PC-9 (cell line): Measurements from ENCODE around the gene PAGR1. TPM values are rescaled to one million over a fixed set of nuclear protein-coding genes. Genes with fewer than 3 reads are reported as not detected.

Experiments used
- BruUV-seq: library from RNA; stranded (reverse); fragments of 400-500 nt; replicated peaks from 2 replicates; lab custom pipeline; 2021; lab: Mats Ljungman, UMichigan
- CTCF ChIA-PET: fragments of 300-600 bp; sonication (Branson Sonifier 250); formaldehyde crosslinking; loops from one replicate; lab custom pipeline; 2022; ENCODE audit warnings: antibody characterized with exemption; lab: Charles Lee
- POLR2A ChIA-PET: fragments of 300-600 bp; sonication (Branson Sonifier 250); formaldehyde crosslinking; loops from one replicate; lab custom pipeline; 2022; ENCODE audit warnings: antibody characterized with exemption; ENCODE audit not compliant: unreplicated experiment; lab: Charles Lee
- DNase-seq, 2 experiments: peaks; one replicate each; pipeline versions ENCODE4 v3.0.0 to v3.0.0-alpha.2; 2015 to 2022; ENCODE audit warnings: mixed read lengths in 1 of 2
- H2AFZ ChIP-seq: fragments of 200-600 bp; sonication (generic); 2 replicates; pipeline ENCODE4 v1.8.1; 2017; ENCODE audit warnings: antibody characterized with exemption
- H3F3A ChIP-seq: fragments of 200-600 bp; sonication (generic); 2 replicates; pipeline ENCODE4 v1.8.1; 2017; ENCODE audit warnings: antibody characterized with exemption, mild to moderate bottlenecking, low read depth; ENCODE audit not compliant: insufficient read depth
- H3K27ac ChIP-seq: fragments of 200-600 bp; sonication (generic); 2 replicates; pipeline ENCODE4 v1.6.1; 2016; ENCODE audit warnings: mixed run types
- H3K27me3 ChIP-seq: fragments of 200-600 bp; sonication (generic); 2 replicates; pipeline ENCODE4 v1.6.1; 2016; ENCODE audit warnings: low read depth, mixed run types; ENCODE audit not compliant: insufficient read depth
- H3K36me3 ChIP-seq: fragments of 200-600 bp; sonication (generic); 2 replicates; pipeline ENCODE4 v1.6.1; 2016; ENCODE audit warnings: low read depth, mixed run types
- H3K4me1 ChIP-seq: fragments of 200-600 bp; sonication (generic); replicated peaks from 2 replicates; pipeline ENCODE4 v1.6.1; 2016; ENCODE audit warnings: mixed run types; ENCODE audit not compliant: insufficient read depth
- H3K4me2 ChIP-seq: fragments of 200-600 bp; sonication (generic); 2 replicates; pipeline ENCODE4 v1.6.1; 2017; ENCODE audit warnings: mixed run types
- H3K4me3 ChIP-seq: fragments of 200-600 bp; sonication (generic); 2 replicates; pipeline ENCODE4 v1.6.1; 2016; ENCODE audit warnings: mixed run types
- H3K79me2 ChIP-seq: fragments of 200-600 bp; sonication (generic); 2 replicates; pipeline ENCODE4 v1.6.1; 2017; ENCODE audit warnings: low read depth, mixed run types
- H3K9me2 ChIP-seq: fragments of 200-600 bp; sonication (generic); 2 replicates; pipeline ENCODE4 v1.8.1; 2017; ENCODE audit warnings: mild to moderate bottlenecking; ENCODE audit not compliant: insufficient read depth
- H3K9me3 ChIP-seq: fragments of 200-600 bp; sonication (generic); 2 replicates; pipeline ENCODE4 v1.8.1; 2016; ENCODE audit warnings: low read depth; ENCODE audit not compliant: insufficient read depth
- H4K20me1 ChIP-seq: fragments of 200-600 bp; sonication (generic); 2 replicates; pipeline ENCODE4 v1.8.1; 2017; ENCODE audit not compliant: insufficient read depth
- EZH2 ChIP-seq: fragments of 200-600 bp; sonication (generic); IDR thresholded peaks from 2 replicates; pipeline ENCODE4 v1.8.0; 2017; ENCODE audit warnings: antibody characterized with exemption, low read depth
- intact Hi-C: fragments of 100-400 bp; cut with micrococcal nuclease; formaldehyde crosslinking; loops from one replicate; pipeline ENCODE4 v1.10.0; 2022; ENCODE audit not compliant: unreplicated experiment
- total RNA-seq: library from RNA; stranded (reverse); gene quantifications from 2 replicates; pipeline ENCODE4 v1.2.3, GENCODE V29; 2021
- TF ChIP-seq, protein P1 (sequence below): fragments of 200-600 bp; sonication (generic); conservative IDR thresholded peaks from 2 replicates; pipeline ENCODE4 v1.6.1; 2017; ENCODE audit warnings: mixed run types, antibody characterized with exemption, mild to moderate bottlenecking, moderate library complexity

PAGR1 gene
- total RNA-seq, 1 experiment from 2014 or later: 27.5 TPM

DNA sequence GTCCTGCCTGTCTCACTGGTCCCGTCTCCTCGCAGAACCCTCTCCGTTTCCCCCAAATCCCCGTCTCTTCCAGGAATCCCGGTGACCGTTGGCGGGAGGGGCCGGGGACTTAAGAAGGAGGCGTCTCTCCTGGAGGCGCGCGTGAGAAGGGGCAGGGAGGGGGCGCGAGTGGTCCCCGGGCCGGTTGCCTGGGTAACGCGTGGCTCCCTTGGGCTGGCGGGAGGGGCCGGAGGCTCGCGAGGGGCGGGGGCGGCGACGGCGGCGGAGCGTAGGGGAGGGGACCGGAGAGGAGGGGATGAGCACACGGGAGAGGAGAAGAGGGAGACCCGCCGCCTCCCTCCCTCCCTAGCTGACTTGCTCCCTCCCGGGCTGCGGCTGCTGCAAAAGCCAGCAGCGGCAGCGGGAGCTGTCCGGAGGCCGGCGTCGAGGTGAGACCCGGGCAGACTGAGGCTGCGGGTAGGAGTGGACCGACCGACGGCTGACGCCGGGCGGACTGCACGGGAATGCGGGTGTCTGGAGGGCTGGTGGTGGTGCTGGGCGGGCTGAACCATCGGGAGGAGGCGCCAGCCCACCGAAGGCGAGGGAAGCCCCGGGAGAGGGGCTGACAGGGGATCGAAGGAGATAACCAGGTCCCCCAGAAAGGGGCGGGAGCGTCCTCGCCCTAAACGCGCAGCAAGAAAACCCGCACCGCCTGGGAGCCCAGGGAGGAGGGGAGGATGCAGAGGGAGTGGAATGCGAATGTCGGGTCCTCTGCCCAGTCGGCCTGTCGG is 3.9 kb upstream of the PAGR1 start, which contains the start of gene PRRT2:
Gene PRRT2, plus strand, starts transcription at position 298 of the 770 bp plus-strand sequence. CDS start 862 bp downstream, outside the sequence.
- BruUV-seq: no TSS peak
- Histone ChIP-seq H2AFZ (peak within 1 kb of the TSS; percentile 68), H3K9me3 (no peaks in the 10 kb centered on the region), H3K36me3 (0 out of 2 replicates have a peak, but pooled peaks cover 9% of the 10 kb centered on the region), H3K79me2 (peaks cover 21% of the 10 kb centered on the region), H3F3A (peaks cover 58% of the 10 kb centered on the region), H3K4me3 (peak within 1 kb of the TSS; percentile 58), H3K27ac (0 out of 2 replicates have a peak within 1 kb of the TSS, but pooled peaks have one; percentile 9), H4K20me1 (peaks cover 10% of the 10 kb centered on the region; the same call in 1 of the 2 replicates), H3K4me2 (peak within 1 kb of the TSS; percentile 91), H3K9me2 (no peaks in the 10 kb centered on the region), H3K27me3 (no peaks in the 10 kb centered on the region), H3K4me1 (peaks cover 44% of the 10 kb centered on the region)
- intact Hi-C loops: loop anchor here (2.0 to 10.0 kb wide), 2 partner anchors 183 to 217 kb away; partner anchors contain the start of gene HIRIP3
- 0 out of 2 replicates have a peak, but pooled peaks have one; percentile 39 for TF ChIP-seq EZH2
- TF ChIP-seq, protein P1, sequence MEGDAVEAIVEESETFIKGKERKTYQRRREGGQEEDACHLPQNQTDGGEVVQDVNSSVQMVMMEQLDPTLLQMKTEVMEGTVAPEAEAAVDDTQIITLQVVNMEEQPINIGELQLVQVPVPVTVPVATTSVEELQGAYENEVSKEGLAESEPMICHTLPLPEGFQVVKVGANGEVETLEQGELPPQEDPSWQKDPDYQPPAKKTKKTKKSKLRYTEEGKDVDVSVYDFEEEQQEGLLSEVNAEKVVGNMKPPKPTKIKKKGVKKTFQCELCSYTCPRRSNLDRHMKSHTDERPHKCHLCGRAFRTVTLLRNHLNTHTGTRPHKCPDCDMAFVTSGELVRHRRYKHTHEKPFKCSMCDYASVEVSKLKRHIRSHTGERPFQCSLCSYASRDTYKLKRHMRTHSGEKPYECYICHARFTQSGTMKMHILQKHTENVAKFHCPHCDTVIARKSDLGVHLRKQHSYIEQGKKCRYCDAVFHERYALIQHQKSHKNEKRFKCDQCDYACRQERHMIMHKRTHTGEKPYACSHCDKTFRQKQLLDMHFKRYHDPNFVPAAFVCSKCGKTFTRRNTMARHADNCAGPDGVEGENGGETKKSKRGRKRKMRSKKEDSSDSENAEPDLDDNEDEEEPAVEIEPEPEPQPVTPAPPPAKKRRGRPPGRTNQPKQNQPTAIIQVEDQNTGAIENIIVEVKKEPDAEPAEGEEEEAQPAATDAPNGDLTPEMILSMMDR: no peak
- DNase-seq: peak in 1 of 2 experiments; percentile 57
- POLR2A ChIA-PET: interaction anchor here (0.6 kb wide), 3 partner anchors 10 to 282 kb away, joined by 3 to 5 read pairs (median 4); no protein-coding TSS in a partner anchor
- CTCF ChIA-PET: interaction anchor here (0.6 to 0.9 kb wide), 3 partner anchors 36 to 87 kb away, joined by 3 to 15 read pairs (median 8); partner anchors contain the start of genes CDIPT and SEZ6L2

DNA sequence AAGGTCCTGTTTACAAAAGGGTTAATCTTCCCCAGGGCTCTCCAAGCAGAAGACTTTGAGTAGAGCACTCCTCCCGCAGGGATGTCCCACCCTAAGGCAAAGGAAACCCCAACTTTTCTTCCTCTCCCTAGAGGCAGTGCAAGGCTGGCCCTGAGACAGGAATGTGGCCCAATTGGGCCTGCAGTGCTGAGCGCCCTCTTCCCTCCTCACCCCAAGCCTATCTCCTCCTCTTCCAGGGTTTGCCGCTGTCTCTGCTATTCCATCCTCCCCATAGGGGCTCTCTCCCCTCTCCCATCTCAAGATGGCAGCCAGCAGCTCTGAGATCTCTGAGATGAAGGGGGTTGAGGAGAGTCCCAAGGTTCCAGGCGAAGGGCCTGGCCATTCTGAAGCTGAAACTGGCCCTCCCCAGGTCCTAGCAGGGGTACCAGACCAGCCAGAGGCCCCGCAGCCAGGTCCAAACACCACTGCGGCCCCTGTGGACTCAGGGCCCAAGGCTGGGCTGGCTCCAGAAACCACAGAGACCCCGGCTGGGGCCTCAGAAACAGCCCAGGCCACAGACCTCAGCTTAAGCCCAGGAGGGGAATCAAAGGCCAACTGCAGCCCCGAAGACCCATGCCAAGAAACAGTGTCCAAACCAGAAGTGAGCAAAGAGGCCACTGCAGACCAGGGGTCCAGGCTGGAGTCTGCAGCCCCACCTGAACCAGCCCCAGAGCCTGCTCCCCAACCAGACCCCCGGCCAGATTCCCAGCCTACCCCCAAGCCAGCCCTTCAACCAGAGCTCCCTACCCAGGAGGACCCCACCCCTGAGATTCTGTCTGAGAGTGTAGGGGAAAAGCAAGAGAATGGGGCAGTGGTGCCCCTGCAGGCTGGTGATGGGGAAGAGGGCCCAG is 3.0 kb upstream of the PAGR1 start:
- ChIA-PET CTCF (no interaction called here), POLR2A (interaction anchor here (0.6 kb wide), 1 partner anchor 11 kb away, joined by 4 read pairs; no protein-coding TSS in a partner anchor)
- no peak overlapping the region for H3K27ac ChIP-seq
- H3K4me1 ChIP-seq: peaks cover 54% of the 10 kb centered on the region
- H3K9me3 ChIP-seq: no peaks in the 10 kb centered on the region
- H3K9me2 ChIP-seq: no peaks in the 10 kb centered on the region
- BruUV-seq: no TSS peak
- DNase-seq: no peak
- peaks cover 10% of the 10 kb centered on the region; the same call in 1 of the 2 replicates for H4K20me1 ChIP-seq
- H3K4me2 ChIP-seq: peak overlapping the region; percentile 91
- H3K79me2 ChIP-seq: peaks cover 29% of the 10 kb centered on the region
- H3K27me3 ChIP-seq: no peaks in the 10 kb centered on the region
- no peak for TF ChIP-seq EZH2
- TF ChIP-seq, protein P1: no peak
- H3K36me3 ChIP-seq: 0 out of 2 replicates have a peak, but pooled peaks cover 9% of the 10 kb centered on the region
- no peak overlapping the region for H3K4me3 ChIP-seq
- intact Hi-C loops: loop anchor here (10.0 kb wide), 1 partner anchor 218 kb away; no protein-coding TSS in a partner anchor
- H3F3A ChIP-seq: peaks cover 58% of the 10 kb centered on the region
- no peak overlapping the region for H2AFZ ChIP-seq
